ENCODE measurements around the gene CCDC116.

DNA sequence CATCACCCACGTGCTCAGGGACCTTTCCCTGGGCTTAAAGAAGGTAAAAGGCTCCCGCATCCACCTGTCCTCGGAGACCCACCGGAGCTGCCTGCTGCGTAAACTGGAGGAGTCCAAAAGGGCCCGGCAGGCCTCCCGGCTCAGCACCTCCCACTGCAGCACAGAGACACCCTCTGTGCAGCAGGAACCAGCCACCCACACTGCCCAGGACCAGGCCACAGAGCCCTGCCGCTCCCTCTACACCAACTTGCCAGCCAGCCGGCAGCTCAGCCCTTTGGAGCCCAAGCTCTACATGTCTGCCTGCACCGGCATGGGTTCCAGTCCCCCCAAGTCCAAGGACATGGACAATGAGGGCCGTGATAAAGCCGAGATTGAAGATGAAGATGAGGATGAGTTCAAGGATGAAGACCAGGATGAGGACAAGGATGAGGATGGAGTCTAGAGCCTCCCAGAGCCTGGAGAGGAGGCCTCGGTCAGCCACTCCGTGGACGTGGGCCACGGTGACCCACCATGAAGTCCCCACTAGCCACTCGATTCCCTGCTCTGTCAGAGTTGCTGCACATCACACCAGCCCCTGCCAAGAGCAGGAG is 4.2 kb downstream of the CCDC116 start:
- TF ChIP-seq, protein P1, sequence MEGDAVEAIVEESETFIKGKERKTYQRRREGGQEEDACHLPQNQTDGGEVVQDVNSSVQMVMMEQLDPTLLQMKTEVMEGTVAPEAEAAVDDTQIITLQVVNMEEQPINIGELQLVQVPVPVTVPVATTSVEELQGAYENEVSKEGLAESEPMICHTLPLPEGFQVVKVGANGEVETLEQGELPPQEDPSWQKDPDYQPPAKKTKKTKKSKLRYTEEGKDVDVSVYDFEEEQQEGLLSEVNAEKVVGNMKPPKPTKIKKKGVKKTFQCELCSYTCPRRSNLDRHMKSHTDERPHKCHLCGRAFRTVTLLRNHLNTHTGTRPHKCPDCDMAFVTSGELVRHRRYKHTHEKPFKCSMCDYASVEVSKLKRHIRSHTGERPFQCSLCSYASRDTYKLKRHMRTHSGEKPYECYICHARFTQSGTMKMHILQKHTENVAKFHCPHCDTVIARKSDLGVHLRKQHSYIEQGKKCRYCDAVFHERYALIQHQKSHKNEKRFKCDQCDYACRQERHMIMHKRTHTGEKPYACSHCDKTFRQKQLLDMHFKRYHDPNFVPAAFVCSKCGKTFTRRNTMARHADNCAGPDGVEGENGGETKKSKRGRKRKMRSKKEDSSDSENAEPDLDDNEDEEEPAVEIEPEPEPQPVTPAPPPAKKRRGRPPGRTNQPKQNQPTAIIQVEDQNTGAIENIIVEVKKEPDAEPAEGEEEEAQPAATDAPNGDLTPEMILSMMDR (IDR thresholded peaks at IDR 0.05): no peak
- TF ChIP-seq EZH2 (IDR thresholded peaks at IDR 0.05) (no peak), EZH2phosphoT487 (IDR thresholded peaks at IDR 0.05) (no peak)
